ENCODE results near the gene AMPD3. TPM values are rescaled to one million over a fixed set of nuclear protein-coding genes. Genes with fewer than 3 reads are reported as not detected.

AMPD3 gene
- total and polyA plus RNA-seq, 2 of the 13 experiments (the other 11 are each of a cell fraction or from before 2014, with no cell fraction given): 0.33 to 2.3 TPM

DNA sequence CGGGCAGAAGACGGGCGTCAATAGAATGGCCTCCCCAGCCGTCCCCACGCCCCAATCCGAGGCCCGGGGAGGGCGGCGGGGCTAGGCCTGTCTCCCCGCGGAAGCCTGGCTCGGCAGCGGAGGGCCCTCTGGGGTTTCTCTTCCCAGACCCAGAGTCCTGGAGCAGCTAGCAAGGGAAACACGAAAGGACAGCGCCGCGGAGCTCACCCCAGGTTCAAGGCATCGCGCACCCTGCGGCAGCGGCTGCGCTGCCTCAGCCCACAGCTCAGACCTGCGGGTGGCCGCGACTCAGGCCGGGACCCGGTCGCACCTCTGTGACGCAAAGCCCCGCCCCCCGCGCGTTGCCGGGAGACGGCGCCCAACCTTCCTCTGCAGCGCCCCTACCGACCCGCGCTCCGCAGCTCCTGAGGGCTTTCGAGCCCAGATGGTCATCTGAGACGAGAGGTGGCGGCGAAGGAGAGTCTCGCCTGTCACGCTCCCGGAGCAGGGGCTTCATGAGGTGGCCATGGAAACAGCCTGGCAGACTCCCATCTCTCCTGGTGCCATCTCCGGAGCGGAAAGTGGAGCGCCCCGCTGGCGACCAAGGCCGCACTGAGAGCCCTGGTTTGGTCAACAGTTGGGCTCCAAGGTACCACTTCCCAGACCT is 86.0 kb downstream of the AMPD3 start, which contains the start of gene RNF141 (continued):
- TF ChIP-seq, protein P1, sequence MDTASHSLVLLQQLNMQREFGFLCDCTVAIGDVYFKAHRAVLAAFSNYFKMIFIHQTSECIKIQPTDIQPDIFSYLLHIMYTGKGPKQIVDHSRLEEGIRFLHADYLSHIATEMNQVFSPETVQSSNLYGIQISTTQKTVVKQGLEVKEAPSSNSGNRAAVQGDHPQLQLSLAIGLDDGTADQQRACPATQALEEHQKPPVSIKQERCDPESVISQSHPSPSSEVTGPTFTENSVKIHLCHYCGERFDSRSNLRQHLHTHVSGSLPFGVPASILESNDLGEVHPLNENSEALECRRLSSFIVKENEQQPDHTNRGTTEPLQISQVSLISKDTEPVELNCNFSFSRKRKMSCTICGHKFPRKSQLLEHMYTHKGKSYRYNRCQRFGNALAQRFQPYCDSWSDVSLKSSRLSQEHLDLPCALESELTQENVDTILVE (CRISPR knock-in tag; IDR thresholded peaks at IDR 0.05): no peak
- TF ChIP-seq, protein P2, sequence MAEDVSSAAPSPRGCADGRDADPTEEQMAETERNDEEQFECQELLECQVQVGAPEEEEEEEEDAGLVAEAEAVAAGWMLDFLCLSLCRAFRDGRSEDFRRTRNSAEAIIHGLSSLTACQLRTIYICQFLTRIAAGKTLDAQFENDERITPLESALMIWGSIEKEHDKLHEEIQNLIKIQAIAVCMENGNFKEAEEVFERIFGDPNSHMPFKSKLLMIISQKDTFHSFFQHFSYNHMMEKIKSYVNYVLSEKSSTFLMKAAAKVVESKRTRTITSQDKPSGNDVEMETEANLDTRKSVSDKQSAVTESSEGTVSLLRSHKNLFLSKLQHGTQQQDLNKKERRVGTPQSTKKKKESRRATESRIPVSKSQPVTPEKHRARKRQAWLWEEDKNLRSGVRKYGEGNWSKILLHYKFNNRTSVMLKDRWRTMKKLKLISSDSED (CRISPR knock-in tag; IDR thresholded peaks at IDR 0.05): no peak
- TF ChIP-seq ZSCAN12 (CRISPR knock-in tag; IDR thresholded peaks at IDR 0.05) (0 out of 2 replicates have a peak, but pooled peaks have one; percentile 2), MEF2D (CRISPR knock-in tag; IDR thresholded peaks at IDR 0.05) (no peak), ETV5 (CRISPR knock-in tag; IDR thresholded peaks at IDR 0.05; ENCODE audit: borderline replicate concordance) (peak; percentile 62), MED13 (CRISPR knock-in tag; IDR thresholded peaks at IDR 0.05) (no peak), EEA1 (CRISPR knock-in tag; IDR thresholded peaks at IDR 0.05; ENCODE audit: borderline replicate concordance) (peak; percentile 28; the same call in 1 of the 2 replicates), CC2D1A (CRISPR knock-in tag; IDR thresholded peaks at IDR 0.05) (no peak), ZNF367 (CRISPR knock-in tag; IDR thresholded peaks at IDR 0.05; ENCODE audit: borderline replicate concordance) (no peak), SIN3B (IDR thresholded peaks at IDR 0.05; ENCODE audit: low read length) (0 out of 2 replicates have a peak, but pooled peaks have one; percentile 65), ZNF737 (CRISPR knock-in tag; IDR thresholded peaks at IDR 0.05; ENCODE audit: borderline replicate concordance) (no peak), XRCC5 (optimal IDR thresholded peaks at IDR 0.05; ENCODE audit: low read length) (peak; percentile 80), SIX1 (CRISPR knock-in tag; IDR thresholded peaks at IDR 0.05; ENCODE audit: borderline replicate concordance) (no peak), ARID2 (CRISPR knock-in tag; IDR thresholded peaks at IDR 0.05; ENCODE audit: borderline replicate concordance) (no peak), IKZF1 (IDR thresholded peaks at IDR 0.05) (no peak), HDAC2 (CRISPR knock-in tag; IDR thresholded peaks at IDR 0.05) (no peak; the same call in none of the 2 replicates), NPAS2 (CRISPR knock-in tag; IDR thresholded peaks at IDR 0.05; ENCODE audit: borderline replicate concordance) (no peak), U2AF1 (optimal IDR thresholded peaks at IDR 0.05; ENCODE audit: low read depth, low read length) (no peak), ZMYM4 (CRISPR knock-in tag; IDR thresholded peaks at IDR 0.05) (peak; percentile 96), ZMAT3 (CRISPR knock-in tag; conservative IDR thresholded peaks at IDR 0.05) (peak; percentile 95), MZF1 (CRISPR knock-in tag; IDR thresholded peaks at IDR 0.05; ENCODE audit: borderline replicate concordance) (no peak), NR2F1 (CRISPR knock-in tag; IDR thresholded peaks at IDR 0.05) (no peak), GPN1 (CRISPR knock-in tag; IDR thresholded peaks at IDR 0.05; ENCODE audit: borderline replicate concordance) (no peak), ZFX (CRISPR knock-in tag; IDR thresholded peaks at IDR 0.05; ENCODE audit: low read depth) (peak; percentile 98), PHF20 (CRISPR knock-in tag; IDR thresholded peaks at IDR 0.05) (peak; percentile 94)
- TF ChIP-seq, protein P3, sequence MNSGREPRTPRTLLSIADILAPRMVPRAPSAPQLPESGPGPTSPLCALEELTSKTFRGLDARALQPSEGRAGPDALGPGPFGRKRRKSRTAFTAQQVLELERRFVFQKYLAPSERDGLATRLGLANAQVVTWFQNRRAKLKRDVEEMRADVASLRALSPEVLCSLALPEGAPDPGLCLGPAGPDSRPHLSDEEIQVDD (CRISPR knock-in tag; IDR thresholded peaks at IDR 0.05; ENCODE audit: borderline replicate concordance): no peak
- TF ChIP-seq, protein P4, sequence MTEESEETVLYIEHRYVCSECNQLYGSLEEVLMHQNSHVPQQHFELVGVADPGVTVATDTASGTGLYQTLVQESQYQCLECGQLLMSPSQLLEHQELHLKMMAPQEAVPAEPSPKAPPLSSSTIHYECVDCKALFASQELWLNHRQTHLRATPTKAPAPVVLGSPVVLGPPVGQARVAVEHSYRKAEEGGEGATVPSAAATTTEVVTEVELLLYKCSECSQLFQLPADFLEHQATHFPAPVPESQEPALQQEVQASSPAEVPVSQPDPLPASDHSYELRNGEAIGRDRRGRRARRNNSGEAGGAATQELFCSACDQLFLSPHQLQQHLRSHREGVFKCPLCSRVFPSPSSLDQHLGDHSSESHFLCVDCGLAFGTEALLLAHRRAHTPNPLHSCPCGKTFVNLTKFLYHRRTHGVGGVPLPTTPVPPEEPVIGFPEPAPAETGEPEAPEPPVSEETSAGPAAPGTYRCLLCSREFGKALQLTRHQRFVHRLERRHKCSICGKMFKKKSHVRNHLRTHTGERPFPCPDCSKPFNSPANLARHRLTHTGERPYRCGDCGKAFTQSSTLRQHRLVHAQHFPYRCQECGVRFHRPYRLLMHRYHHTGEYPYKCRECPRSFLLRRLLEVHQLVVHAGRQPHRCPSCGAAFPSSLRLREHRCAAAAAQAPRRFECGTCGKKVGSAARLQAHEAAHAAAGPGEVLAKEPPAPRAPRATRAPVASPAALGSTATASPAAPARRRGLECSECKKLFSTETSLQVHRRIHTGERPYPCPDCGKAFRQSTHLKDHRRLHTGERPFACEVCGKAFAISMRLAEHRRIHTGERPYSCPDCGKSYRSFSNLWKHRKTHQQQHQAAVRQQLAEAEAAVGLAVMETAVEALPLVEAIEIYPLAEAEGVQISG (CRISPR knock-in tag; IDR thresholded peaks at IDR 0.05): peak; percentile 92

All from HepG2 (cell line).